ENCODE results near the gene GSN. TPM values are rescaled to one million over a fixed set of nuclear protein-coding genes. Genes with fewer than 3 reads are reported as not detected.

Gene GSN
- total RNA-seq: 143 and 349 TPM in 2 replicates

GRCh38 chr9:121267689-121268597 lies at the start of gene GSN:
TSS of gene GSN (plus strand) at chr9:121268162. CDS start at chr9:121301972, 33,810 bp downstream.

GRCh38 chr9:121369595-121370265 lies 101.8 kb downstream of the GSN start, which contains the start of gene STOM:
TSS of gene STOM (minus strand) at chr9:121370250. CDS start at chr9:121370187, 63 bp downstream.

Other genes with a start within 250 kb of the GSN start
- gene C5, start 217.9 kb upstream of the GSN start, total RNA-seq: 0.98 and 1.5 TPM in 2 replicates
- gene CNTRL, start 193.2 kb upstream of the GSN start, total RNA-seq: 3.8 and 6.4 TPM in 2 replicates
- gene RAB14, start 66.3 kb upstream of the GSN start, total RNA-seq: 16.6 and 20.2 TPM in 2 replicates
- 29.3 and 50.3 TPM in 2 replicates for gene STOM, start 102.1 kb downstream of the GSN start, total RNA-seq
- gene GGTA1, start 231.7 kb downstream of the GSN start, total RNA-seq: not detected in 2 replicates

Data from mesangial cell (primary cell).